ENCODE data around the gene STK39.
A peak's percentile ranks its signal among the peaks of the same experiment; 100 is the strongest.

STK39 gene

DNA sequence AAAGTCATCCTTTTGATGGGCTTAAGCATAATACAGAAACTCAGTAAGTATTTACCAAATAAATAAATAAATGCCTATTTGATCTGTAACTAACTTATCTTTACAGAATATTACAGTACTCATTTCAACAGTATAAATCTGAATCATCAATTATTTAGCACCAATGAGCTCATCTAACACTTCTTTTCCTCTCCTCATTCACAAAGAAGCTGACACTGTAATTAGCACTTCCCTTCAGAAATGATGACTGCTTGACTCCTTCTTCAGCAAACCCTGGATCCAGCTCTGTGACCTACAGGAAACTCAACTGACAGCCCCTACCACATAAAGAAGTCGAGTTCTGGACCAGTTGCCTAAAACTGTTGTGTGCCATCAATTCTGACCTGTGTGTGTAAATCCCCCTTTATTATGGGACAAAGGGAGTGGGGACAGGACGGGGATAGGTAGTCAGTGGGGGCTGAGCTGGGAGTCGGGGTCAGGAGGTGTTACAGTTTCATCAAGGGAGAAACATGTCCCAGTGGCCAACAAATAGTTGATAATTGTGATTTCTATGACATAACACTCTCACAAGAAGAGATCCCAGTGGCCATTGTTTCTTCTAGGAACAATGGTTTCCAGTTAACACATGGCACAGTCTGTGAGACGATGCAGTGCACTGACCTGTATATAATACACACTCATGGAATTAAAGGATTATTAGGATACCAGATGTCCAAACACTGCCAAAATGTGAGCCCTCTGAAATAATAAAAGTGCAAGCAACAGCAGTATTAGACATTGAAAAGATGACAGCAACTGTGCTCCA is 68.7 kb downstream of the STK39 start:
- TF ChIP-seq, protein P1, sequence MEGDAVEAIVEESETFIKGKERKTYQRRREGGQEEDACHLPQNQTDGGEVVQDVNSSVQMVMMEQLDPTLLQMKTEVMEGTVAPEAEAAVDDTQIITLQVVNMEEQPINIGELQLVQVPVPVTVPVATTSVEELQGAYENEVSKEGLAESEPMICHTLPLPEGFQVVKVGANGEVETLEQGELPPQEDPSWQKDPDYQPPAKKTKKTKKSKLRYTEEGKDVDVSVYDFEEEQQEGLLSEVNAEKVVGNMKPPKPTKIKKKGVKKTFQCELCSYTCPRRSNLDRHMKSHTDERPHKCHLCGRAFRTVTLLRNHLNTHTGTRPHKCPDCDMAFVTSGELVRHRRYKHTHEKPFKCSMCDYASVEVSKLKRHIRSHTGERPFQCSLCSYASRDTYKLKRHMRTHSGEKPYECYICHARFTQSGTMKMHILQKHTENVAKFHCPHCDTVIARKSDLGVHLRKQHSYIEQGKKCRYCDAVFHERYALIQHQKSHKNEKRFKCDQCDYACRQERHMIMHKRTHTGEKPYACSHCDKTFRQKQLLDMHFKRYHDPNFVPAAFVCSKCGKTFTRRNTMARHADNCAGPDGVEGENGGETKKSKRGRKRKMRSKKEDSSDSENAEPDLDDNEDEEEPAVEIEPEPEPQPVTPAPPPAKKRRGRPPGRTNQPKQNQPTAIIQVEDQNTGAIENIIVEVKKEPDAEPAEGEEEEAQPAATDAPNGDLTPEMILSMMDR (IDR thresholded peaks at IDR 0.05; ENCODE audit: insufficient read depth, missing control alignments) = no peak
- DNase-seq (ENCODE audit: insufficient read length, low spot score) (no peak), FAIRE-seq (peak; percentile 53)

DNA sequence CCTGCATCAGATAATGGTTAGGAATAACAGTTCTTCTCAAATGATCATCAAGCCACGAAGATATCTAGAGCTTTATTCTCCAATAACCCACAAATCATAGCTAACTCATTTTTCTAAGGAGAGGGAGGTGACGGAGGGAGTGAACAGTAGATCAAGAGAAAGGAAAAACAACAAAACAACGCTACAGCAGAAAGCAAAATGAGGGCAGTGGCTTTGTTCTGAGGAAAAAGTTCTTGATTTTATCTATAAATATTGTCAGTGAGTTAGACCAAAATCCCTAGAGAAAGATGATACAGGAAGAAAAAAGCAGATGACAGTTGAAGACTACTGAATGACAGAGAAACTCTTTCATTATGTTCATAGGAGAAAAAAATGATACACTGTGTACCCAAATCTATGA is 71.0 kb downstream of the STK39 start:
- TF ChIP-seq, protein P1 (IDR thresholded peaks at IDR 0.05; ENCODE audit: insufficient read depth, missing control alignments) = no peak
- DNase-seq (ENCODE audit: insufficient read length, low spot score) (no peak), FAIRE-seq (no peak)

DNA sequence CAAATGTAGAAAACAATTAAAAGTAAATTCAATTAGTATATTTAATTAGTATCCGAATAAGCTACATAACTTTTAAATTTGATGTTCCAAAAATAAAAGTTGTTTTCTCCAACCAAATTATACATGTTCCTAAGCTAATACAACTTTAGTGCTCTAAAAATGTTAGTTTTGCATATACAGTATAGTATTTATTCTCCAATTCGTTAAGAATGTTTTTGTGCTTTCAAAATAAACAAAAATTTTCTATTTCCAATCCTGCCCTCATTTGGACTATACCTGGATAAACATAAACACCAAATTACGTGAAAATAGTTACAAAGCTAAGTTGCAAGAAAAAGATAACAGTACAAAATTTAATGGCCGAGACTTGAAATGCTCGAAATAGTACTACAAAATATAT is 71.9 kb downstream of the STK39 start:
- no peak for FAIRE-seq
- TF ChIP-seq, protein P1 (IDR thresholded peaks at IDR 0.05; ENCODE audit: insufficient read depth, missing control alignments) = no peak
- DNase-seq (ENCODE audit: insufficient read length, low spot score) = no peak

DNA sequence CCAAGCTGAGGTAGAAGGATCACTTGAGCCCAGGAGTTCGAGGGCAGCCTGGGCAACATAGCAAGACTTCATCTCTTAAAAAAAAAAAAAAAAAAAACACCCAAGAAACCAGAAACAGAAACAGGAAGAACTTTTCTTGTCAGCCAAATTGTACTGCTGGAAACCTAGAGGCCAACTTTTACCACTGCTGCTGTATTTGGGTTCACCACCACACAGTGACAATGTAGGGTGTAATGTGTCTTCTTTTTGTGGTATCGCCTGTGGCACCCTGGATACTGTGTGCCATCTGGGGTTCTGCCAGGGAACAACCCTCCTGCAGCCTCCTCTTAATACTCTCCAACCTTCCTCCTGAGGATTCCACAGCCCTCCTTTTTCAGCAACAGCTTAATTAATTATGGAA is 72.6 kb downstream of the STK39 start:
- TF ChIP-seq, protein P1 (IDR thresholded peaks at IDR 0.05; ENCODE audit: insufficient read depth, missing control alignments) = no peak
- DNase-seq (ENCODE audit: insufficient read length, low spot score) (no peak), FAIRE-seq (no peak)

DNA sequence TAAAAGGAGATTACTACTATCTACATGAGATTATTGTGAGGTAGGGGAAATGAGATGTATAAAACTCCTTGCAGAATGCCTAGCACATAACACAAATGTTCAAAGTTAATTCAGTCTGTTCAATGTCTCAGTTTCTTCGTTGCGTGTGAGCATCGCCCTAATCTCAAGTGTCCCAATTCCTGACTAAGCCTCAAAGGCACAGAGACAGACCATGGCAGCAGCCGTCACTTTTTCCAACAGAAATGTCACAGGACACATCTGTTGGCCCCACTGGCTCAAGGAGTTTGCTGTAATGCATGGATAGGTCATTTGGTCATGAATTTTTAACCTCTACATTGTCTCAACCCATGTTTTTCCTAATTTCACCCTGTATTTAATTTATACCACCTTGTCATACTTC is 75.3 kb downstream of the STK39 start:
- FAIRE-seq = no peak
- TF ChIP-seq, protein P1 (IDR thresholded peaks at IDR 0.05; ENCODE audit: insufficient read depth, missing control alignments) = no peak
- no peak for DNase-seq (ENCODE audit: insufficient read length, low spot score)

DNA sequence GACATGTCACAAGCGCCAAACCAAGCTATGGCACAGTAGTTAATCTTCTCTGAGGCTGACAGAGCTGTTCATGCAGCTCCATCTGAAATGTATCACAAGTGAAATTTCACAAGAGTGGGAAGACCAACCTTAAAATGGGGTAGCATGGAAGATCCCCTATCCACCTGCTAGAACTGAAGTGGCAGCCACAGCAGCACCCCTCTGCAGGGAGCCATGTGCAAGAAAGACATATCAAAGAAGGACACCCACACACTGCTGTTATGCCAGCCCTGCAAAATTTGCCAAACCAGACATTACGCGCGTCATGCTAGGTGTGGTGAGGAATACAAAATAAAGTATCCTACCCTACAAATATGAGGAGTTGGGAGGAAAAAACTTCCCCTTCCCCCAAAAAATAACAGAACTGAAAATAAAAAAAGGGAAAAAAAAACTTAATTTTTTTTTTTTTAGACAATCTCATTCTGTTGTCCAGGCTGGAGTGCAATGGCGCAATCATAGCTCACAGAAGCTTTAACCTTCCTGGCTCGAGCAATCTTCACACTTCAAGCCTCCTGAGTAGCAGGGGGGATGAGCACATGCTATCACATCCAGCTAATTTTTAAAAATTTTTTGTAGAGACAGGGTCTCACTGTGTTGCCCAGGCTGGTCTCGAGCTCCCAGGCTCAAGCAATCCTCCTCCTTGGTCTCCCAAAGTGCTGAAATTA is 76.2 kb downstream of the STK39 start:
- no peak for FAIRE-seq
- TF ChIP-seq, protein P1 (IDR thresholded peaks at IDR 0.05; ENCODE audit: insufficient read depth, missing control alignments) = no peak
- DNase-seq (ENCODE audit: insufficient read length, low spot score) = no peak
